ENCODE results near the gene OR2G3. TPM values are rescaled to one million over a fixed set of nuclear protein-coding genes. Genes with fewer than 3 reads are reported as not detected.

Gene OR2G3
- total and polyA plus RNA-seq, 2 donors (not counting 1 experiment from before 2014, with no cell fraction given), result not detected

GRCh38 chr1:247646867-247647266, 41.5 kb downstream of the OR2G3 start:
- Histone ChIP-seq H4K20me1 (ENCODE audit: control insufficient read depth, insufficient read depth, low read length, poor library complexity, severe bottlenecking) (no peaks in the 10 kb centered on the region), H3K4me3 (ENCODE audit: control extremely low read depth in 1 of 5, extremely low read depth in 1 of 5, insufficient read depth in 1 of 5, low read depth in 2 of 5, low read length in 4 of 5) (no peak overlapping the region), H3K27ac (ENCODE audit: low read length in 2 of 2) (no peak overlapping the region), H3K4me2 (replicated peaks; ENCODE audit: low read depth, low read length, poor library complexity, severe bottlenecking) (no peak overlapping the region), H3K4me1 (ENCODE audit: control insufficient read depth in 2 of 2, insufficient read depth in 2 of 2, low read length in 2 of 2) (no peaks in the 10 kb centered on the region), H2AFZ (ENCODE audit: insufficient read depth, low read depth, low read length, poor library complexity, severe bottlenecking) (no peak overlapping the region), H3K79me2 (ENCODE audit: control insufficient read depth, insufficient read depth, low read length) (no peaks in the 10 kb centered on the region), H3K36me3 (replicated peaks in 1 of 2; ENCODE audit: control extremely low read depth in 1 of 2, control insufficient read depth in 1 of 2, extremely low read depth in 1 of 2, insufficient read depth in 2 of 2, low read length in 1 of 2) (no peaks in the 10 kb centered on the region), H3K9me3 (ENCODE audit: control extremely low read depth in 1 of 3, control insufficient read depth in 2 of 3, insufficient read depth in 1 of 3, low read length in 2 of 3) (no peaks in the 10 kb centered on the region), H3K9ac (ENCODE audit: low read length) (no peak overlapping the region), H3K27me3 (replicated peaks in 1 of 4; ENCODE audit: control extremely low read depth in 1 of 4, control insufficient read depth in 3 of 4, insufficient read depth in 4 of 4, low read length in 3 of 4) (no peaks in the 10 kb centered on the region)
- no peak overlapping the region for H3K4me3 Mint-ChIP-seq
- H3K27me3 Mint-ChIP-seq, result no peaks in the 10 kb centered on the region
- no peak overlapping the region for H3K27ac Mint-ChIP-seq
- no peaks in the 10 kb centered on the region for H3K4me1 Mint-ChIP-seq
- WGBS (ENCODE audit: insufficient coverage), result no CpG with 5 or more reads among the region's 4 CpGs
- CTCF ChIA-PET, result no interaction called here
- POLR2A ChIA-PET, result no interaction called here
- DNase-seq, result no peak
- TF ChIP-seq EZH2 (IDR thresholded peaks at IDR 0.05; ENCODE audit: borderline replicate concordance, insufficient read depth, low read depth, low read length, poor library complexity, severe bottlenecking), result no peak
- no peak for TF ChIP-seq CTCF (IDR thresholded peaks at IDR 0.05)
- ATAC-seq (ENCODE audit: low read depth), result no peak
- intact Hi-C loops (cut with micrococcal nuclease), result no loop called here
- no peaks in the 10 kb centered on the region for H3K9me3 Mint-ChIP-seq (ENCODE audit: insufficient read depth)

GRCh38 chr1:247647864-247648263, 42.5 kb downstream of the OR2G3 start:
- H3K27me3 ChIP-seq (replicated peaks in 1 of 4; ENCODE audit: control extremely low read depth in 1 of 4, control insufficient read depth in 3 of 4, insufficient read depth in 4 of 4, low read length in 3 of 4), result no peaks in the 10 kb centered on the region
- no peaks in the 10 kb centered on the region for H3K36me3 ChIP-seq (replicated peaks in 1 of 2; ENCODE audit: control extremely low read depth in 1 of 2, control insufficient read depth in 1 of 2, extremely low read depth in 1 of 2, insufficient read depth in 2 of 2, low read length in 1 of 2)
- no peak overlapping the region for H2AFZ ChIP-seq (ENCODE audit: insufficient read depth, low read depth, low read length, poor library complexity, severe bottlenecking)
- no peak for DNase-seq
- no peaks in the 10 kb centered on the region for H3K4me1 ChIP-seq (ENCODE audit: control insufficient read depth in 2 of 2, insufficient read depth in 2 of 2, low read length in 2 of 2)
- no peak overlapping the region for H3K27ac Mint-ChIP-seq
- no peak overlapping the region for H3K9ac ChIP-seq (ENCODE audit: low read length)
- no peak overlapping the region for H3K27ac ChIP-seq (ENCODE audit: low read length in 2 of 2)
- POLR2A ChIA-PET, result no interaction called here
- no peak for ATAC-seq (ENCODE audit: low read depth)
- H4K20me1 ChIP-seq (ENCODE audit: control insufficient read depth, insufficient read depth, low read length, poor library complexity, severe bottlenecking), result no peaks in the 10 kb centered on the region
- TF ChIP-seq EZH2 (IDR thresholded peaks at IDR 0.05; ENCODE audit: borderline replicate concordance, insufficient read depth, low read depth, low read length, poor library complexity, severe bottlenecking) (no peak), CTCF (IDR thresholded peaks at IDR 0.05) (no peak)
- no peak overlapping the region for H3K4me2 ChIP-seq (replicated peaks; ENCODE audit: low read depth, low read length, poor library complexity, severe bottlenecking)
- intact Hi-C loops (cut with micrococcal nuclease), result no loop called here
- no peak overlapping the region for H3K4me3 Mint-ChIP-seq
- no peaks in the 10 kb centered on the region for H3K27me3 Mint-ChIP-seq
- no peaks in the 10 kb centered on the region for H3K4me1 Mint-ChIP-seq
- H3K9me3 Mint-ChIP-seq (ENCODE audit: insufficient read depth), result no peaks in the 10 kb centered on the region
- WGBS (ENCODE audit: insufficient coverage), result no CpG with 5 or more reads among the region's 2 CpGs
- no peaks in the 10 kb centered on the region for H3K79me2 ChIP-seq (ENCODE audit: control insufficient read depth, insufficient read depth, low read length)
- H3K4me3 ChIP-seq (ENCODE audit: control extremely low read depth in 1 of 5, extremely low read depth in 1 of 5, insufficient read depth in 1 of 5, low read depth in 2 of 5, low read length in 4 of 5), result no peak overlapping the region
- CTCF ChIA-PET, result no interaction called here
- H3K9me3 ChIP-seq (ENCODE audit: control extremely low read depth in 1 of 3, control insufficient read depth in 2 of 3, insufficient read depth in 1 of 3, low read length in 2 of 3), result no peaks in the 10 kb centered on the region

All from B cell (primary cell).